GM21825 (cell line): ENCODE results near the gene TAF4.

Source experiments
- ATAC-seq: cut with Tn5 transposase; IDR thresholded peaks from one replicate; pipeline ENCODE4 v1.9.1; 2021; ENCODE audit warnings: mild to moderate bottlenecking, moderate library complexity; ENCODE audit not compliant: unreplicated experiment

Gene TAF4

DNA sequence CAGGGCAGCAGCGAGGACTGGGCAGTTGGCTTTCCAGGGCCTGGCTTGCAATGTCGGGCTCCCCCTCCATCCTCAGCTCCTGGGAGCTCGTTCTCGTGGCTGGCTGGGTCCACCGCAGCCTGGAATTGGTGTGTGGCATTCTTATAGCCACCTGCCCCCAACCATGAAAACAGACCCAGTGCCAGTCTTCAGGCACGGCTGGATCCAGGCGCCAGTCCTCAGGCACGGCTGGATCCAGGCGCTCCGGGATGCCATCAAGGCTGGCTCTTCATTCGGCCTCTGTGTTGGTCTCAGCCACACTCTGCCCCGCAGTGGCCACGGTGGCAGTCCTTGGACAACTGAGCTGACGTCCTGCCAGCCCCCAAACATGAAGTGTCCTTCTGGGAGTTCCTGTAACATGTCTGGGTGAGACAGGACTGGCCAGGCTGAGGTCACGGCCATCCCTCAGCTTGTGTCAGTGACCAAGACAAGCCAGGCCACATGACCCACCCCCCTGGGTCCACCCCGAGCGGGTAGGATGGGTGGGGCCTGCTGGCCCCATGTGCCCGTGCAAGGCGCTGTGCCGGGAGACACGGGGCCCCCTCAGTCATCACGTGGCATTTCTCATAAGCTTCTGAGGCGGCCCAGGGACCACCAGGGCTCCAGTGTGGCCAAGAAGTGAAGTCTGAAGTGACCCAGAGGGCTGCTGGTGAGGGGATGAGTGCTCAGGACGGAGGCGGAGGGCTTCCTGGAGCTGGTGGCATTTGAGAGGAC lies 99.0 kb downstream of the TAF4 start:
- ATAC-seq: no peak

DNA sequence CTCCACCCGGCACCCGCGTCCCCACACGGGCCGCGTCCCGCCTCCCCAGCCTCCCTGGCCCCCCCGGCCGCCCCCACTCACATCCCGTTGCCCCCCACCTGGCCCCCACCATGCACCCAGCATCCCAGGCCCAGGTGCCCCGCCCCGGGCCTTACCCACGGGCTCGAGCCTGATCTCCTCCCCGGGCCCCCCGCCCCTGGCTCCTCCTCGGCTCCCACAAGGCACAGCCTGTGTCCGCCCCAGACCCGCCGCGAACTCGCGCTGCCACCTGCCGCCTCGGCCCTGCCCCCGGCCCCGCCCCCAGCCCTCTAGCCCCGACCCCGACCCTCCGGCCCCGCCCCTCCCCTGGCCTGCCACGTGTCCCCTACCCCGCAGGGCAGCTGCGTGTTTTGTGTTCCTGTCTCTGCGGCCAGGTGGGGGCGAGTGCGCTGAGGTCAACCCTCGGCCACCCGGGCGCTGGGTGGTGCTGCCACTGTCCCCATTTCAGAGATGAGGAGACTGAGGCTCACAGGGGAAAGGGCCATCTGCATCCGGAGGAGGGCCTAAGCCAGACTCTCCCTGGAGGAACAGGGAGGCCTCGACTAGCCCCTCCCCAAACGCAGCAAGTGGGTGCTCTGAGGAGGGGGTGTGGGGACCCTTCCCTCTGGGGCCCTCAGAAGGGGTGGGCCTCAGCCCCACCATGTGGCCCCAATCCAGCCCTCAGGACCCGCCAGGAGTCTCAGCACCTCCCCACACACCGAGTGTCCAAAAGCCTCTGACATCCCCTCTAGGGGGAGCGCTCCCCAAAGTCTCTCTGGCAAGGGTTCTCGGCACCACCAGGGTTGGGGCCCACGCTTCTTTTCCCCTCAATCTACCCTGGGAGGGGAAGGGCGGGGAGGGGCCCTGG lies 99.8 kb downstream of the TAF4 start:
- no peak for ATAC-seq

DNA sequence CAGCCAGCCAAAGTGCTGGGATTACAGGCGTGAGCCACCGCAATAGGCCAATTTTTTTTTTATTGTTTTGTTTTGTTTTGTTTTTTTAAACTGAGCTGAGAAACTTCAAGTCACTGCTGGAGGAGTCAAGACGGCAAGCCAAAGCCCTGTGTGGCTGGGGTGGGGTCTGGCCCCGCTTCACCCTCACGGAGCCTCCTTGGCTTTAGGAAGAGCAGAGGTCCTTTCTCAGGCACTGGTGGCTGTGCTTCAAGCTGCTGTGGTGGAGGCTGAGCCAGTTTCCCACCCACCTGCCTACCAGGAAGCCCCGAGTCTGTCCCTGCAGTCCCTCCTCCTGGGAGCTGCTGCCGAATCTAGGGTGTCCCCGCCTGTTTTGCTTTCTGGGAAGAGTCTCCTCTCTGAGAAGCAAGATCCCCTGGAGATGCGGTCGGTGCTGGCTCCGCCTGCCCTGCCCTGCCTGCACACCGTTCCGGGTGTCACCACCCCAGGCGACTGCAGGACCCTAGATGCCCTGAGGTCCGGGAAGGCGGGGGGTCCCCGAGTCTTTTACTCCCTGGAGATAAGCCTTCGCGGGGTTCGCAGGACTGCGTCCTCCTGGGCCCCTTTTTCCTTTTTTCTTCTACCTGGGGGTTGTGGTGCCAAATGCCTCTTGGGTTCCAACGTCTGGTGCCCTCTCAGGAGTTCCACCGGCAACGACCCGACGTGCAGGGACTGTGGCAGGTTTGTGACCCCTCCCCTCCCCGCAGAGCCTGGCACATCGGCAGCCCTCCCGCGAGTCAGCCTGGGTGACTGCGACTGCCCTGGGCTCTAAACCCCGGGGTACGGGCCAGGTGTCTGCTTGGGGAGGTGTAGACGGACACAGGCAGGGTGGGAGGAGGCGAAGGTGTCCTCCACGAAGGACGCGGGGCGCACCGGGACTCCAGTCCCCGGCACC lies 100.7 kb downstream of the TAF4 start:
- no peak for ATAC-seq

DNA sequence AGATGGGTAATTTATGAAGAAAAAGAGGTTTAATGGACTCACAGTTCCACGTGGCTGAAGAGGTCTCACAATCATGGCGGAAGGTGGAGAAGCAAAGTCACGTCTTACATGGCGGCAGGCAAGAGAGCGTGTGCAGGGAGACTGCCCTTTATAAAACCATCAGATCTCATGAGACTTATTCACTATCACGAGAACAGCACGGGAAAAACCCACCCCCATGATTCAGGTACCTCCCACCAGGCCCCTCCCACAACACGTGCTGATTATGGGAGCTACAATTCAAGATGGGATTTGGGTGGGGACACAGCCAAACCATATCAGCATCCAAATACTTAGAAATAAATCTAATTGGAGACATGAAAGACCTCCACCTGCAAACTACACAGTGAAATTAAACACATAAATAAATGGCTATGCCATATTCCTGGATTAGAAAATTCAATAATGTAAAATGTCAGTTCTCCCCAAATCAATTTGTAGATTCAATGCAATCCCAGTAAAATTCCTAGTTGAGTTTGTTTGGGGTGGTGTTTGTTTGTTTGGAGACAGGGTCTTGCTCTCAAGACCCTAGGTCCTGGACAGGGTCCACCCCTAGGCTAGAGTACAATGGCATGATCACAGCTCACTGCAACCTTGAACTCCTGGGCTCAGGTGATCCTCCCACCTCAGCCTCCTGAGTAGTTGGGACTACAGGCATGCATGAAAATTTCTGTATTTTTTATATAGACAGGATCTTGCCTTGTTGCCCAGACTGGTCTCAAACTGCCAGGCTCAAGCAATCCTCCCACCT lies 101.6 kb downstream of the TAF4 start:
- no peak for ATAC-seq

DNA sequence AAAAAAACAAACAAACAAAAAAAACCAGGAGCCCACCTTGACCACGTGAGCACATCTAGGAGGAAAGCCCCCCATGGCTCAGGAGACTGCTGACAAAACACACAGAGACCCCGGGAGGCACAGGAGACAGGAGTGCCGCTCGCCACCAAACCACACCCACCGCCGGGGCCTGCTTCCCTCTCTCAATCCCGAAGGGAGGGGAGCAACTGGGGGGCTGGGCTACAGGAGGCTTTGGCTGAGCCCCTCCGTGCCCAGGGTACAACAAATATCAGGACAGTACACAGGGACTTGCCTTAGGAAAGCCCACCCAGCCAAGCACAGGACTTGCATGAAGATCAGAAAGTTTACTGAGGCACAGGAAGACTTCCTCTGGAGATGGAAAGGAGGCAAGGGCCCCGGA lies 102.5 kb downstream of the TAF4 start:
- ATAC-seq: no peak

DNA sequence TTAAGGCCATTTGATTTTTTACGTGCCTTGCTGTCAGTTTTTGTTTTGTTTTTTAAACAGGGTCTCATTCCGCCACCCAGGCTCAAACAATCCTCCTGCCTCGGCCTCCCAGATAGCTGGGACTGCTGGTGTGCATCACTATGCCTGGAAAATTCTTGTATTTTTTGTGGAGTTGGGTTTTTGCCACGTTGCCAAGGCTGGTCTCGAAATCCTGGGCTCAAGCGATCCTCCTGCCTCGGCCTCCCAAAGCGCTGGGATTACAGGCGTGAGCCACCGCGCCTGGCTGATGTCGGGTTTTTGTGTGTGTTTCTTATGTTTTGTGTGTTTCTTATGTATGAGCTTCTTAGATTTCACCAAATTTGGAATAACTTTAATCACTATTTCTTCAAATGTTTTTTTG lies 104.8 kb downstream of the TAF4 start:
- no peak for ATAC-seq

DNA sequence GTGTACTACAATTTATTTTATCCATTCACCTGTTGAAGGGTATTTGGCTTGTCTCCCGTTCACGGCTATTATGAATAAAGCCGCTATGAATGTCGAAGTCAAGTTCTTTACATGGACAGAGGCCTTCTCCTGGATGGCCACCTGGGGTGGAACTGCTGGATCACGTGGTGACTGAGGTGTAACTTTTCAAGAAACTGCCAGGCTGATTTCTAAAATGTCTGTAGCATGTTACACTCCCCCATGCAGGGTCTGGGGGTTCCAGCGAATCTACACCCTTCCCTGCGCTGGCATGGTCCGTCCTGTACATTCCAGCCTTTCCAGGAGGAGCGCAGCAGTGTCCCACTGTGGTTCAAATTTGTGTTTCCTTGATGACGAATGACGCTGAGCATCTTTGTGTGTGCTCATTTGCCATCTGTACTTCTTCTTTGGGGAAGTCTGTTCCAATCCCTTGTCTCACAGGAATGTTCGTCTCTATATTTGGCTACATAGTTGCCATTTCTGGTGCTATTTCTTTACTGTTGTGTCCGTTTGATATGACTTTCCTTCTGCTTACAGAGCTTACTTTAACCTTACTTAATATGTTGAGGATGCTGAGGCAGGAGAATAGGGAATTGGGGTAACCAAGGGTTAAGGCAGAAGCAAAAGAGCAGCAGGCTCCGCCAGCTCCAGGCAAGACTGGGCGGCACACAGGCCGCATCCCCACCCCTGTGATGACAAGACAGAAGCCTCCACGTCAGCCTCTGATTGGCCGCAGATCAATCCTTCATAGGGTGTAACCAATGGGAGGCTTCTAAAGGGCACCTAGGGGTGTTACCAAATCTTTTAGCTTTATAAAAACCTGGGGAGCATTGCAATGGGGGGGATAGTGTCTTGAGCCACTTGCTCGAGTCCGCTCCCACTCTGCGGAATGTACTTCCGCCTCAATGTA lies 106.6 kb downstream of the TAF4 start:
- no peak for ATAC-seq

DNA sequence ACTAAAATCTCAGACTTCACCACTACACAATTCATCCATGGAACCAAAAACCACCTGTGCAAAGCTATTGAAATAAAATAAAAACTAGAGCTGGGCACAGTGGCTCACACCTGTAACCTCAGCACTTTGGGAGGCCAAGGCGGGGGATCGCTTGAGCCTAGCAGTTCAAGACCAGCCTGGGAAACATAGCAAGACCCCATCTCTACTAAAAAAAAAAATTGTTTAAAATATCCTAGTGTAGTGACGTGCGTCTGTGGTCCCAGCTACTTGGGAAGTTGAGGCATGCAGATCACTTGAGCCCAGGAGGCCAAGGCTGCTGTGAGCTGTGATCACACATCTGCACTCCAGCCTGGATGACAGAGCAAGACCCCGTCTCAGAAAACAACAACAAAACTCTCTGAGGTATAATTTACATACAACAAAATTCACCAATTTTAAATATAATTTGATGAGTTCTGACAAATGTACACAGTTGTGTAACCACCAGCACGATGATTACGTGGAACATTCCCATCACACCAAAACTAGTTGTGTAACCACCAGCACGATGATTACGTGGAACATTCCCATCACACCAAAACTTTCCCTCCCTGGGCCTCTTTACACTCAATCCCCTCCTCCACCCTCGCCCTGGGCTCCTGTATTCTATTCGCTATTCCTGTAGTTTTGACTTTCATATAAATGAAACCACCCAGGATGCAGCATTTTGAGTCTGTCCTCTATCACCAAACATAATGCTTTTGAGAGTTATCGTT lies 107.5 kb downstream of the TAF4 start:
- ATAC-seq: no peak

DNA sequence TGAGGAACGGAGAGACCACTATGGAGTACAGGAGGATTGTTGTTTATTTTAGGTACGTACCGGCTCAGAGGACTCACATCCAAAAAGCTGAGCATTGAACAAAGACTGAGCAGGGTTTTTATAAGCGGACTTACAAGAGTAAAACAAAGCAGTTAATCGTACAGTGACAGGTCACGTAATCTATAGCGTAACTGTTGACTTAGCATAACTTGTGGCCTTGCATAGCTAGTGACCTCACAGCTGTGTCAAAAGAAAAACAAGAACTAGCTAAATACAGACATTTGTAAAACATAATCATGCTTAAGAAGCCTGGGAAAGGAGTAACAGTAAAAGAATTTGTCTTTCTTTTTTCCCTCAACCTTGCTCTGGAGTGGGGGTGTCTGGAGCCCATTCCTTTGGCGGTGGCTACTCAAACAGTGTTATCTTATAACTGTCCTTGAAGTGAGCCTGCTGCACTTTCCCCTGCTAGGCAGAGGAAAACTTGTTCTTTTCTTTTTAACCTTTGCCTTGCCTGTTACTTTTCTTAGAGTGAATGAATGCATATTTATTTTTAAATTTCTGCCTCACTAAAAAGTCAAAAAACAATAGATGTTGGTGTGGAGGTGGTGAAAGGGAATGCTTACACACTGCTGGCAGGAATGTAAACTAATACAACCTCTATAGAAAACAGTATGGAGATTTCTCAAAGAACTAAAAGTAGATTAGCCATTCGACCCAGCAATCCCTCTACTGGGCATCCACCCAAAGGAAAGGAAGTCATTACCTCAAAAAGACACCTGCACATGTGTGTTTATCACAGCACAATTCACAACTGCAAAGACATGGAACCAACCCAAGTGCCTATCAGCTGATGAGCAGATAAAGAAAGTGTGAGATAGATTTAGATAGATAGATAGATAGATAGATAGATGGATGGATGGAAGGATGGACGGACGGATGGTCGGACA lies 109.0 kb downstream of the TAF4 start:
- no peak for ATAC-seq

DNA sequence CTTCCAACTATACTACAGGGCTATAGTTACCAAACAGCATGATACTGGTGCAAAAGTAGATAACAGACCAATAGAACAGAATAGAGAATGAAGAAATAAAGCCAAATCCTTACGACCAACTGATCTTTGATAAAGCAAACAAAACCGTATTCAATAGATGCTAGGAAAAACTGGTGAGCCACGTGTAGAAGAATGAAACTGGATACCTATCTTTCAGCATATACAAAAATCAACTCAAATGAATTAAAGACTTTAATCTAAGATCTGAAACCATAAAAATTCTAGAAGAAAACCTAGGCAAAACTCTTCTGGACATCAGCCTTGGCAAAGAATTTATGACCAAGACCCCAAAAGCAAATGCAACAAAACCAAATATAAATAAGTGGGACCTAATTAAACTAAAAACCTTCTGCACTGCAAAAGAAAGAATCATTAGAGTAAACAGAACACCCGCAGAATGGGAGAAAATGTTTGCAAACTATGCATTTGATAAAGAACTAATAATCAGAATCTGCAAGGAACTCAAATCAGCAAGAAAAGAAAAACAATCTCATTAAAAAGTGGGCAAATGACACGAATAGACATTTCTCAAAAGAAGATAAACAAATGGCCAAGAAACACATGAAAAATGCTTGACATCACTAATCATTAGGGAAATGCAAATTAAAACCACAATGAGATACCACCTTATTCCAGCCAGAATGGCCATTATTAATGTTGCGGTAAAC lies 109.8 kb downstream of the TAF4 start:
- no peak for ATAC-seq

DNA sequence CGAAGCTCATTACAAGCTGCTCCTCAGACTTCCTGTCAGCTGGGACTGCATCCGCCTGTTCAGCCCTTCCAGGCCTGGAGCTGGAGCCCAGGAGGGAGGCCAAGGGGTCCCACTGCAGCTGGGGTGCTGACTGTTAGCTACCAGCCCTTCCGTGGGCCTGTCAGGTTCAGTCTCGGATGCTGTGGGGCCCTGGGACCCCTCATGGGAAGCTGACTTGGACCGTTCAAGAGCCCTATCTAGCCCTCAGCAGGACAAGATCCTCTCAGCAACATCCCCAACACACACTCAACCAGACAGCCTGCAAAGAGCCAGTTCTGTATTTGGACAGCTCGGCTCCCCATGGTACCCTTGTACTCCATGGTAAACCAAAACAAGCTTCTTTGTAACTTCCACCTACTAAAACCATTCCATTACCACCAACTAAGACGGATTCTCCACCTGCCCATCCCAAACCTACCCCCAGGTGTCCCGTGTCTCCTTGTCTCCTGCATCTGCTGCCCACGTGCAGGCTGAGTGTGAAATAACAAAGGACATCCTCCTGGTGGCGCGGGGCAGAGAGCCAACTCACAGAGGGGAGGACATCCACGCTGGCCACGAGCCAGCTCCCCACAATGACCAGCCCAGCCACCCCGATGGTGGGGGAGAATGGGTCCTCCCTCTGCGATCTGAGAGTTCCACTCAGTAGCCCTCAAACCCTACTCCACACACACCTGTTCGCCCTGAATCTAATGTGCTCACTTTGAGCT lies 111.2 kb downstream of the TAF4 start:
- no peak for ATAC-seq

DNA sequence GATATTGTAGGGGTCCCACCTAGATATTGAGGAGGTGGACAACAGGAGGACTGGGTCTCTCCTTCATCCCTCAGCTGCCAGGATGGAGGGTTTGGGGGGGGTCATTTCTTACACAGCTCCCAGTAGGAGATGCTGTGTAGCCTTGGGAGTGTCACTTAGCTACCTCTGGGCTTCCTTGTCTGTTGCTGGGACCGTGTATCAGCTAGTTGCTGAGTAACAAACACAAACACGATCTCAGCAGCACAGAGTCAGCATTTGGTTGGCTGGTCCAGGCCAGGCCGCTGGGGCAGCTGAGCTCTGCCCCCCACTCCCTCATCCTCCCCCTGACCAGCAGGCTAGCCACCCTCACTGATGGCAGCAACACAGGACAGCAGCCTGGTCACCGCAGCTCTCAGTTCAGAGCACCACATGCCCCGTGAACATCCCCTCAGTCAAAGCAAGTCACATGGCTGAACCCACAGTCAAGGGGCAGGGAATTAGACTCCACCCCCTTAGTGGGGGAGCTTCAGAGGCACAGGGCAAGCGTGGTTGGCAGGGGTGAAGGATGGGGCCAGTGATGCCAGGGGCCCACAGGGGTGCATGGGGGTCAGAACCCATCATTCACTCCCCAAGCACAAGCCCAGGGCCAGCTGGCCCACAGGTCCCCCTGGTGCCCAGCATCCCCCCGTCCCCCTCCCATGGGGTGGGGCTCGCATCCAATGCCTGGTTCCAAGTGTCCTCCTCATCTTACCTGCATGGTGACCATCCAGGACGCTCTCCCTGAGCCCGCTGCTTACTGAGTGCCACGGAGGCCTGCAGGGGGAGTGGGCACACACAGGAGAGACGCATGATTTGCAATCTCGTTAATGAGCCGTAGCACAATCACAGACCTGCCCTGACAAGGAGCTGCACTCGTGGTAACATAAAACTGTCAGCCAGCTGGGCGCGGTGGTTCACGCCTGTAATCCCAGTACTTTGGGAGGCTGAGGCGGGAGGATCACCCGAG lies 112.4 kb downstream of the TAF4 start:
- no peak for ATAC-seq

DNA sequence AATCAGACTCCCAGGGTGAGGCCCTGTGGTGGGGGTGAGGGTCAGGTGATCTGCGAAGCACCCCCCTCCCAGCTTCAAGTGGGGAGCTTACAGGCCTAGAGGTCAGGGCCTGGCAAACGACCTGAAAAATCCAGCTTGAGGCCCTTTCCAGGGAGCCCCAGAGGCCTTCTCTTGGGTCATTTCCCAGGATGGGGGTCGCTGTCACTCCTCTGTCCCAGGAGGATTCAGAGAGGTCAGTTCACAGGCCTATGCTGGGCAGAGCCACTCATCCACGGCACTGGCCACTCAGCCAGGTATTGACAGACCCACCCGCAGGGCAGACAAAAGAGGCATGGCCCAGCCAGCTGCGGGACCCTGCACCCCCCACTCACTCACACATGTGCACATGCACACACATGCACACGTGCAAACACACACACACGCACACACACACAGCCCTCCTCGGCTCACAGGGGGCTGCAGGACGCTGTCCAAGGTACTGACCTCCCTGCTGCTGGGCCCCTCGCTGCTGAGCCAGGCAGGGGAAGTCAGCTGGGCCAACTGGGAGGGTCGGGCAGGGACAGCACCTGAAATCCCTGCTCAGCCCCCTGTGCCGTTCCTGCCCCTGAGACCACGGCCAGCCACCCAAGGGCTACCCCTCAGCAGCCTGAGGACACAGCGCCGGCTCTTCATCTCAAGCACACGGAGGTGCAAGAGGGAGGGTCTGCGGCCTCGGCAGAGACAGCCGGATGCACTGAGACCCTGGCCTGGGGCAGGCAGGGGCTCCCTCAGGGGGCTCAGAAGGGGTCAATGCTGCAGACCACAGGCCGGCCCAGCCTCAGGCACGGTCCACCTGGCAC lies 113.8 kb downstream of the TAF4 start:
- ATAC-seq: no peak

DNA sequence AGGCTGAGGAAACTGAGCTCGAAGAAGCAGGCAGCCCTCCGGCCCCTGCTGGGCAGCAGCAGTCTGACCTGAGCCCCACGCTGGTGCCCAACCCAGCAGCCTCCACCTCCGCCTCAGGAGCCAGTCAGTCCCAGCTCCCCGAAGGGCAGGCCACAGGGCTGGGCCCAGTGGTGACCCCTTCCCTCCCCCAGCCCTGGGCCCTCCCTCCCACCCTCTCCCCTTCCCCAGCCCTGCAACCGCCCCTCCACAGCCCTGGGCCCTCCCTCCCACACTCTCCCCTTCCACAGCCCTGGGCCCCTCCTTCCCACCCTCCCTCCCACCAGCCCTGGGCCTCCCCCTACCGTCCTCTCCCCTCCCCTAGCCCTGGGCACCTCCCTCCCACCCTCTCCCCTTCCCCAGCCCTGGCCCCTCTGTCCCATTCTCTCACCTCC lies 115.0 kb downstream of the TAF4 start:
- ATAC-seq: no peak
